Esophagus mucosa (tissue), 1 donor: ENCODE measurements around the gene MEGF8. TPM values are rescaled to one million over a fixed set of nuclear protein-coding genes. Genes with fewer than 3 reads are reported as not detected.
A peak's percentile ranks its signal among the peaks of the same experiment; 100 is the strongest.
"Not testable (repeated sequence)": the region's sequence is repeated elsewhere in the genome, so short reads cannot be mapped to it uniquely, and the experiment has no call there.

ENCODE experiments used
- ATAC-seq: fragments of 200-7000 bp; cut with Tn5 transposase; one replicate; pipeline ENCODE4 v1.9.1; 2020
- total RNA-seq: library from RNA; stranded (reverse); gene quantifications from one replicate; pipeline ENCODE4 v1.2.4, GENCODE V29; 2023
- donor health status: DM: yes; HTN: yes; CAD: no.

Gene MEGF8
- total RNA-seq, 1 donor from 2014 or later = 8.1 TPM

DNA sequence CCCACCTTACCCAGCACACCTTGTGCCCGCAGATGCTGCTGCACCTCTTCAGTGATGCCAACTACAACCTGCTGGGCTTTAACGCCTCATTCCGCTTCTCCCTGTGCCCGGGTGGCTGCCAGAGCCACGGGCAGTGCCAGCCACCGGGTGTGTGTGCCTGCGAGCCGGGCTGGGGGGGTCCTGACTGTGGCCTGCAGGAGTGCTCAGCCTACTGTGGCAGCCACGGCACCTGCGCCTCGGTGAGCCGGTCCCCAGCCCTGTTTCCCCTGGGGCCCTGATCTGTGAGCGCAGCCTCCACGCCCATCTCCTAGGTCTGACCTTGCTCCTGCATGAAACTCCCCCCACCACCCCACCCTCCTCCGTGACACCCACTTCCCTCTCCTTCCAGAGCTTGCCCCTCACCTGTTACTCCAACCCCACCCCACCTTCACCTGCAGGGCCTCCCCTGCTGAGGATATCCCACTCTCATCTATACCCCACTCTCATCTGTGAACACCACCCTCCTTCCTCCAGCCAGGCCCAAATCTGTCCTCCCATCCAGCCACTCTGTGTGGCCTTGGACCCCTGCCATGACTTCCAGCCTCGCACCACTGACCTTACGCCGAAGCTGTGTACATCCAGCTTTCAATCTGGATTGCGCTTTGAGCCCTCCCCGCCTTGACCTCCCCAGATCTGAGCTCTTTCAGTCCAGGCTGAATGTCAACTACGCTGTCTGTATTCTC, 8.7 kb downstream of the MEGF8 start:
- peak; percentile 8 for ATAC-seq

DNA sequence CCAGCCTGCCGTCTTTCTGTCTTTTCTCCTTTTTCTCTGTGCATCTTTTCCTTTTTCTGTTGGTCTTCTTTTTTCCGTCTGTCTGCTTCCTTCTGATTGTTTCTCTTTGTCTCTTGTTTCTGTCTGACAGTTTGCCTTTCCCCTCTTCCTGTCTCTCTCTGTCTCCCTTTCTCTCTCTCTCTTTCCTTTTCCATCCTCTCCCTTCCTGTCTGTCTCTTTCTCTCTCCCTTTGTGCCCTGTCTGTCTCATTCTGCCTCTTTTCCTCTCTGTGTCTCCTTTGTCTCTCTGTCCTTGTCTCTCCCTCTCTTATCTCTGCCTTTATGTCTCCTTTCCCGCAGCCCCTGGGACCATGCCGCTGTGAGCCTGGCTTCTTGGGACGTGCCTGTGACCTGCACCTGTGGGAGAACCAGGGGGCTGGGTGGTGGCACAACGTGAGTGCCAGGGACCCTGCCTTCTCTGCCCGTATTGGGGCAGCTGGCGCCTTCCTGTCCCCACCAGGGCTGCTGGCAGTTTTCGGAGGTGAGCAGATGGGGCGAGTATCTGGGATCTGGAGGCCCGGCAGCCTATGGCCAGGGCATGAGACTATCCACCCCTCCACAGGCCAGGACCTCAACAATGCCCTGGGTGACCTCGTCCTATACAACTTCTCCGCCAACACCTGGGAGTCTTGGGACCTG, 9.4 kb downstream of the MEGF8 start:
- ATAC-seq = no peak

DNA sequence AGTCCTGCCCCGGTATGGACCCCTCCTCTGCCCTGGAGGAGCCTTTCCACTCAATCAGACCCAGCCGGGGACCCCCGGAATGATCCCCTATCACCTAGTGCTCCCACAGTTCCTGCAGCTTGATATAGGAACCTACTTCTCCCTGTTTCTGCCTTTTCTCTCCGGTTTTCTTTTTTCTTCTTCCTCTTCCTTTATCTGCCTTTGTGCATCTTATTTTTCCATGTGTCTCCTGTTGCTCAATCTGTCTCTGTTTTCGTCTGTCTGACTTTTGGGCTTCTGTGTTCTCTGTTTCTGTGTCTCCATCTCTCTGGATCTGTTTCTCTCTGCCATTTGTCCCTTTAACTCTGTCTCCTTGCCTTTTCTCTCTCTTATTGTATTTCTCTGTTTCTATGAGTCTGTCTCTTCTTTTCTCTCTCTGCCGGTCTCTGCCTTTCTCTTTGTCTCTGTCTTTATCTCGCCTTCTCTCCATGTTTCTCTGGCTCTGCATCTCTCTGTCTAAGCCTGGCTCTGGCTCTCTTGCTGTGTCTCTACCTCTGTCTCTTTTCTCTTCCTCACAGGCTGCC, 10.0 kb downstream of the MEGF8 start:
- ATAC-seq = no peak

DNA sequence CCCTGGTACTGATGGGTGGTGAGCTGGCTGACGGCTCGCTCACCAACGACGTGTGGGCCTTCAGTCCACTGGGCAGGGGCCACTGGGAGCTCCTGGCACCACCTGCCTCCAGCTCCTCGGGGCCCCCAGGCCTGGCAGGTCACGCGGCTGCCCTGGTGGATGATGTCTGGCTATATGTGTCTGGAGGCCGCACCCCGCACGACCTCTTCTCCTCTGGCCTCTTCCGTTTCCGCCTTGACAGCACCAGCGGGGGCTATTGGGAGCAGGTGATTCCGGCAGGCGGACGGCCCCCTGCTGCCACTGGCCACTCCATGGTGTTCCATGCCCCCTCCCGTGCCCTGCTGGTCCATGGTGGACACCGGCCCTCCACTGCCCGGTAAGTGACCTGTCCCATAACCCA, 10.5 kb downstream of the MEGF8 start:
- no peak for ATAC-seq

DNA sequence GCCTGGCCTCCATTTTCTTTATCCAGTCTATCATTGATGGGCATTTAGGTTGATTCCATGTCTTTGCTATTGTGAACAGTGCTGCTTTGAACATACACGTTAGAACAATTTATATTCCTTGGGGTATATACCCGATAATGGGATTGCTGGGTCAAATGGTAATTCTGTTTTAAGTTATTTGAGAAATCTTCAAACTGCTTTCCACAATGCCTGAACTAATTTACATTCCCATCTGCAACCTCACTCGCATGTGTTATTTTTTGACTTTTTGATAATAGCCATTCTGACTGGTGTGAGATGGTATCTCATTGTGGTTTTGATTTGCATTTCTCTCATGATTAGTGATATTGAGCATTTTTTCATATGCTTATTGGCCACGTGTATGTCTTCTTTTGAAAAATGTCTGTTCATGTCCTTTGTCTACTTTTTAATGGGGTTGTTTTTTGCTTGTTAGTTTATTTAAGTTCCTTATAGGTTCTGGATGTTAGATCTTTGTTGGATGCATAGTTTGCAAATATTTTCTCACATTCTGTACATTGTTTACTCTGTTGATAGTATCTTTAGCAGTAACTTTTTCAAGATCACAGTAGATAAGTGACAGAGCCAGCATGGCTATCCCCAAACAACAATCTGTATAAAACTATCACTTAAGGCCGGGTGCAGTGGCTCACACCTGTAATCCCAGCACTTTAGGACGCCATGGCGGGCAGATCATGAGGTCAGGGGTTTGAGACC, 13.9 kb downstream of the MEGF8 start:
- ATAC-seq = not testable (repeated sequence)

DNA sequence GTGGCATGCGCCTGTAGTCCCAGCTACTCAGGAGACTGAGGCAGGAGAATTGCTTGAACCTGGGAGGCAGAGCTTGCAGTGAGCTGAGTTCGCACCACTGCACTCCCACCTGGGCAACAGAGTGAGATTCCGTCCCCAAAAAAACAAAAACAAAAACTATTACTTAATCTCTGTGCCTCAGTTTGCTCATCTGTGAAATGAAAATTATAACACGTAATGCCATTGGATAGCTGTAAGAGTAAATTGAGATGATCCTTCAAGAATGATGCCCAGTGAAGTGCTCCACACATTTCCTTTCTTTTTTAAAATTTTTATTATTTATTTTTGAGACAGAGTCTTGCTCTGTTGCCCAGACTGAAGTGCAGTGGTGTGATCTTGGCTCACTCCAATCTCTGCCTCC, 14.5 kb downstream of the MEGF8 start:
- not testable (repeated sequence) for ATAC-seq

DNA sequence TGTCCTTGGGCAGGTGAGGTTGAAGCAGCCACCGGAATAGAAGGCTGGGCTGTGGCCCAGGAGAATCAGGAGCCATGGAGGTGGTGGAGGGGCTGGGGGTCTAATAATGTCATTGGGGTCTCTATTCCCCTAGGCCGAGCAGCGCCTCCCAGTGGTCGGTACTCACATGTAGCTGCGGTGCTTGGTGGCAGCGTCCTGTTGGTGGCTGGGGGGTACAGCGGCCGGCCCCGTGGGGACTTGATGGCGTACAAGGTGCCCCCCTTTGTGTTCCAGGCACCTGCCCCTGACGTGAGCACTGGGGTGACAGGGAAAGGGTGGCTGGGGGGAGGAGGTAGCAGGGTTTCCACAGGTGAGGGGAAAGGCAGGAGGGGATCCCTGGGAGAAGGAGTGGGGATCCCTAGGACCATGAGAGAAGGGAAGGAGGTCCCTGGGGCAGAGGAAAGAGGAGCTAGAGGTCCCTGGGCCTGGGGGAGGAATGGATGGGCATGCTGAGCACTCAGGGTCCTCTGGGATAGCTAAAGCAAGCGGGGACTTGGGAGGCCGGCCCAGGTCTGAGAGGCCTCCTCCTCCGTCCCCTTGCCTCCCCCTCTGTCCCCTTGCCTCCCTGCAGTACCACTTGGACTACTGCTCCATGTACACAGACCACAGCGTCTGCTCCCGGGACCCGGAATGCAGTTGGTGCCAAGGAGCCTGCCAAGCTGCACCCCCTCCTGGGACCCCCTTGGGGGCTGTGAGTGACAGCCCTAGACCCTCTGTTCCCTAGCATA, 18.1 kb downstream of the MEGF8 start:
- no peak for ATAC-seq

DNA sequence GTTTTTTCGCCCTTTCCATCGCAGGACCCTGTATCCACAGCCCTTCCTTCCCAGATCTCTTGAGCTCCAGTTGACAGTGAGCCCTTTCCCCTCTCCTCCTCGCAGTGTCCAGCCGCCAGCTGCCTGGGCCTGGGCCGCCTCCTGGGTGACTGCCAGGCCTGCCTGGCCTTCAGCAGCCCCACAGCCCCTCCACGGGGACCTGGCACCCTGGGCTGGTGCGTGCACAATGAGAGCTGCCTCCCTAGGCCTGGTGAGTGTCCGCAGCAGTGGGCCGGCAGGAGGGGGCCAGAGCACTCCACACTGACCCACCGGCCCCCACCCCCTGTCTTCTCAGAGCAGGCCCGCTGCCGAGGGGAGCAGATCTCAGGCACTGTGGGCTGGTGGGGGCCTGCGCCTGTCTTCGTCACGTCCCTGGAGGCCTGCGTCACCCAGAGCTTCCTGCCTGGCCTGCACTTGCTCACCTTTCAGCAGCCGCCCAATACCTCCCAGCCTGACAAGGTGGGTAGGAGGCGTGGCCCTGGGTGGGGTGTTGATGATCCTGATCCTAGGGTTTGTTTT, 19.0 kb downstream of the MEGF8 start:
- peak; percentile 22 for ATAC-seq

DNA sequence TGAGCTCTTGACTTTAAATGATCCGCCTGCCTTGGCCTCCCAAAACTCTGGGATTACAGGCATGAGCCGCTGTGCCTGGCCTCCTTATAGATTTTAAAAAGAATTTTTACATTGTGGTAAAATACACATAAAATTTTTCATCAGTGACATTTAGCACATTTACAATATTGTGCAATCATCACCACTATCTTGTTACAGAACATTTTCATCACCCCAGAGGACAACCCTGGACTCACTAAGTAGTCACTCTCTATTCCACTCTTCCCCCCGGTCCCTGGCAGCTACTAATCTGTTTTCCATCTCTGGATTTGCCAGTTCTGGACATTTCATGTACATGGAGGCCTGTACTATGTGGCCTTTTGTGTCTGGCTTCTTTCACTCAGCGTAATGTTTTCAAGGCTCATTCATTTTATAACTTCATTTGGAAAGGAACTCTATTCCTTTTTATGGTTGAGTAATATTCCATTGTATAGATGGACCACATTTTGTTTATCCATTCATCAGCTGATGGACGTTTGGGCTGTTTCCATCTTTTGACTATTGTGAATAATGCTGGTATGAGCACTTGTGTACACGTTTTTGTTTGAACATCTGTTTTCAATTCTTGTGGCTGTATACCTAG, 19.9 kb downstream of the MEGF8 start:
- ATAC-seq = no peak

DNA sequence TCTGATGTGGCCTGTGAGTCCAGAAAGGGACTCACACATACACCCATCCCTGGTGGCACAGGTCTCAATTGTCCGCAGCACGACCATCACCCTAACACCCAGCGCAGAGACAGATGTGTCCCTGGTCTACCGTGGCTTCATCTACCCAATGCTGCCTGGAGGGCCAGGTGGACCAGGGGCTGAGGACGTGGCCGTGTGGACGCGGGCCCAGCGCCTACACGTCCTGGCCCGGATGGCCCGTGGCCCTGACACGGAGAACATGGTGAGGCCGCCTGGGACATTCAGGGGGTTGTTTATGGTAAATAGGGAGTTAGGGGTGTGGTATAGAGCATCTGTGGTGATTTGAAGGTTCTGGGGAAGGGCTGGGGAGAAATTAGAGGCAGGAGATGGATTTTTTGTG, 22.8 kb downstream of the MEGF8 start:
- ATAC-seq = no peak

DNA sequence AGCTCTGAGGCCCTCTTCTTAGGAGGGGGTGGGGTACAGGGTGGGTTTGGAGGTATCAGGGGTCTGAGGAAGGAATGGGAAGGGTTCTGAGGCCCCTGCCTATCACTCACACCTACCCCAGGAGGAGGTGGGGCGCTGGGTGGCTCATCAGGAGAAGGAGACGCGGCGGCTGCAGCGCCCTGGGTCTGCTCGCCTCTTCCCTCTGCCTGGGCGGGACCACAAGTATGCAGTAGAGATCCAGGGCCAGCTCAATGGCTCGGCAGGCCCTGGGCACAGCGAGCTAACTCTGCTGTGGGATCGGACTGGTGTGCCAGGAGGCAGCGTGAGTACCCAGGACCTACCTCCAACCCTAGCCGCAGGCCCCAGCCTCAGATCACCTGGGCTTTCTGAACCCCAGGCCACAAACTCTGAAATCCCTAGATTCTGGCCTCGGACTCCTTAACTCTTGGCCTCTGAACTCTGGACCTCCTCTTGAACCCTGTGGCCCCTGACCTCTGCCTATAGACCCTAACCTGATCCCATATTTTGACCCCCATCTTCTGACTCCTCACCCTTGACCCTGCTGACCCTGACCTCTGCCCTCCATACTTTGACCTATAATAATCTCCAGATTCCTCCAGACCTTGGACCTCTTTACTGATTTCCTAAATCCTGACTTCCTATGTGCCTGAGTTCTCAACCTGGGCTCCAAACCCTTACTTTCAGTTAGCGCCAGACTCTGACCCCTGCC, 24.1 kb downstream of the MEGF8 start:
- no peak for ATAC-seq

DNA sequence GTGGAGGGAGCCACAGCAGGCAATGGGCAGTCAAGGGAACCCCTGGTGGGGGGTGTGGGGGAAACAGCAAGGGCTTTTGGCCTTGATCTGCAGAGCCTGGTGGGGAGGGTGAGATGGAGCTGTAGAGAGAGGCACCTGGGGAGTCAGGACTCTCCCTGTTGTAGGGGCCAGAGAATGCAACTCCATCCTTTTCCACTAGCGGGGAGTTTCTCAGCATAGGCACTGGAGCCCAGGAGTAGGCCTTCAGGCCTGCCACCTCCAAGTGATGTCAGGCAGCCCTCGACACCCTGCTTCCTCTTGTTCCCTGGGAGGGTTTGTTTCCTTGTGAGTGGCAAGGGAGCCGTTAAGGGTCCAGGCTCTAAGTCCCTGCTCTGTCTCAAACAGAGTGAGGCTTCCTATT, 25.0 kb downstream of the MEGF8 start:
- ATAC-seq = no peak

DNA sequence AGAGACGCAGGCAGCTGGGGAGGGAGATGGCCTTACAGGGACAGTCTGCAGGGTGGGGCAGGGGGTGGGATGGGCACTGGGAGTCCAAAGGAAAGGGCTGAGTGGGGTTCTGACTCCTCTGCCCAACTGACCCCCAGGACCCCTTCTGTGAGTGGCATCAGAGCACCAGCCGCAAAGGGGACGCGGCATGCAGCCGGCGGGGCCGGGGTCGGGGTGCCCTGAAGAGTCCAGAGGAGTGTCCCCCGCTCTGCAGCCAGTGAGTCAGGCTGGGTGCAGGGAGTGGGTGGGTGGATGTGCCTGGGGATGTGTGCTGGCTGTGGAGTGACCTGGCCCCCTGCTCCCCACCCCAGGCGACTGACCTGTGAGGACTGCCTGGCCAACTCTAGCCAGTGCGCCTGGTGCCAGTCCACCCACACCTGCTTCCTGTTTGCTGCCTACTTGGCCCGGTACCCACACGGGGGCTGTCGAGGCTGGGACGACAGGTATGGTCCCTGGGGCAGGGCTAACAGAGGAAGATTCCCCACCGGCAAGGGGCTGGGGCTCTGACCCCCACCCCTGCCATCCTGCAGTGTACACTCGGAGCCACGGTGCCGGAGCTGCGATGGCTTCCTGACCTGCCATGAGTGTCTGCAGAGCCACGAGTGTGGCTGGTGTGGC, 25.8 kb downstream of the MEGF8 start:
- ATAC-seq = no peak

DNA sequence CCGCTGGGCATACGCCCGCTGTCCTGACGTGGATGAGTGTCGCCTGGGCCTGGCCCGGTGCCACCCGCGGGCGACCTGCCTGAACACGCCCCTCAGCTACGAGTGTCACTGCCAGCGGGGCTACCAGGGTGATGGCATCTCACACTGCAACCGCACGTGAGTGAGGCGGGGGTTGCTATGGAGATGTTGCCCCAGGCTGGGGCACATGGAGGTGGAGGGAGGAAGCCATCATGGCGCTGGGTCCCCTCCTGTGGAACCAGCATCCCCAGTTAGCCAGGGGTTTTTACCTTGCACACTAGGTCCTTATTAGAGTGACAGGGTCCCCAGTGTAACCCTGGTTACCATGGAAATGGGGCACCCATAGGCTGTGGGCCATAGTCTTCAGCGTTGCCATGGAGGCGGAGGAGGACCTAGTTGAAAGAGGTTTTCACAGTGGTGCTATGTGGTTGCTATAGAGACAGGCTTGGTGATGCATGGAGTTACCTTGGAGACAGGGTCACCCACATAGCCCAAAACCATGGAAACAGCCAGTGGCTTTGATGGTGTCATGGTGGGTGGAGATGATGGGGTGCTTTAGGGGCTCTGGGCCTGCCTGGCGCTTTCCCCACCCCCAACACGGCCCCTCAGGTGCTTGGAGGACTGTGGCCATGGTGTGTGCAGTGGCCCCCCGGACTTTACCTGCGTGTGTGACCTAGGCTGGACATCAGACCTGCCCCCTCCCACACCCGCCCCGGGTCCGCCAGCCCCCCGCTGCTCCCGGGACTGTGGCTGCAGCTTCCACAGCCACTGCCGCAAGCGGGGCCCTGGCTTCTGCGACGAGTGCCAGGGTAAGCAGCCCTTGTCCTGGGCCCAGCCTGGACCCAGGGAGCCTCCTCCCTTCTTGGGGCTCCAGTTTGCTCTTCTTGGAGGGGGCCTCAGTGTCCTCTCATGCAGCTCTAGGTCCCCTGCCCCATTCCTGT, 27.1 kb downstream of the MEGF8 start:
- ATAC-seq = no peak

DNA sequence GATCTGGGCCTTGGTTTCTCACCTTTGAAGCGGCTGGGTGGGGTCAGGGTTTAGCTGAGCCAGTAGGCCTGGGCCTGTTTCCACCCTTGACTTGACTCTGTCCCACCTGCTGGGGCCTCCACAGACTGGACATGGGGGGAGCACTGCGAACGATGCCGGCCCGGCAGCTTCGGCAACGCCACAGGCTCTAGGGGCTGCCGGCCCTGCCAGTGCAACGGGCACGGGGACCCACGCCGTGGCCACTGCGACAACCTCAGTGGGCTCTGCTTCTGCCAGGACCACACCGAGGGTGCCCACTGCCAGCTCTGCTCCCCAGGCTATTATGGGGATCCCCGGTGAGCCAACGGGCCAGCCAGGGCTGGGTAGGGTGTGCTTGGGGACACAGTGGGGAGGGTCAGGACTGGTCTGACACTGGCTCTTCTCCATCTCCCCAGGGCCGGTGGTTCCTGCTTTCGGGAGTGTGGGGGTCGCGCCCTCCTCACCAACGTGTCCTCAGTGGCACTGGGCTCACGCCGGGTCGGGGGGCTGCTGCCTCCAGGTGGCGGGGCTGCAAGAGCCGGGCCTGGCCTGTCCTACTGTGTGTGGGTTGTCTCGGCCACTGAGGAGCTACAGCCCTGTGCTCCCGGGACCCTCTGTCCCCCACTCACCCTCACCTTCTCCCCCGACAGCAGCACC, 28.0 kb downstream of the MEGF8 start:
- ATAC-seq = no peak

DNA sequence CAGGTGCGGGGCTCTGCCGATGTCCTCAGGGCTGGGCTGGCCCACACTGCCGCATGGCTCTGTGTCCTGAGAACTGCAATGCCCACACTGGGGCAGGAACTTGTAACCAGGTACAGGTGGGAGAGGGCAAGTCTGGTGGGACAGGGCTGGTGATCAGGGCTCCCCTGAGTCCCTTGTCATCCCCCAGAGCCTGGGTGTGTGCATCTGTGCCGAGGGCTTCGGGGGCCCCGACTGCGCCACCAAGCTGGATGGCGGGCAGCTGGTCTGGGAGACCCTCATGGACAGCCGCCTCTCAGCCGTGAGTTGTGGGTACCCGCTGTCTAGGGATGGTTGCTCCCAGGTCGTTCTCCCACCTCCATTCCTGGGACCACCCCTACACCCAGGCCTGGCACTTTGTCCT, 30.5 kb downstream of the MEGF8 start:
- ATAC-seq = no peak

DNA sequence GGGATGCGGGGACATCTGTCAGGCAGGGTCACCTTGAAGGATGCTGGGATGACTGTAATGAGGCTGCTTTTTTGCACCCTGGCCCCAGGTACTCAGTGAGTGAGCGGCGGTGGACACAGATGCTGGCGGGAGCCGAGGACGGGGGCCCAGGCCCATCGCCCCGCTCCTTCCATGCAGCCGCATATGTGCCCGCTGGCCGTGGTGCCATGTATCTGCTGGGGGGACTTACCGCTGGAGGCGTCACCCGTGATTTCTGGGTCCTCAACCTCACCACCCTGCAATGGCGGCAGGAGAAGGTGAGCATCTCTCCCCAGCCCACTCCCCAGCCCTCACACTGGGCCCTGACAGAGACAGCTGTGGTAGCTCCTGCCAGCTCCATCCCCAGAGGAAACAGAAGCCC, 31.3 kb downstream of the MEGF8 start:
- no peak for ATAC-seq

DNA sequence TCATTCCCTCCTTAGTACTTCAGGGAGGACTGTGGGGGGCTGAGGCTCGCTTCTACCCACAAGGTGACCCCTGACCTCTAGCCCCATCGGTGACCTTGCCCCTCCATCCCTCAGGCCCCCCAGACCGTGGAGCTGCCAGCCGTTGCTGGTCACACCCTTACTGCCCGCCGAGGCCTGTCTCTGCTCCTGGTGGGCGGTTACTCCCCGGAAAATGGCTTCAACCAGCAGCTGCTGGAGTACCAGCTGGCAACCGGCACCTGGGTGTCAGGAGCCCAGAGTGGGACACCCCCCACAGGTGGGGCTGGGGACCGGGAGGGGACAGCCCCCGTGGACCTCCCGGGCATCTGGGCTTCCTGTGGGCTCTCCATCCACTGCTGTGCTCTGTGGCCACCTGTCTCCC, 31.9 kb downstream of the MEGF8 start:
- ATAC-seq = no peak
